Heart right ventricle (tissue), 16 donors: ENCODE results near the gene NRXN3. TPM values are rescaled to one million over a fixed set of nuclear protein-coding genes. Genes with fewer than 3 reads are reported as not detected.

Source experiments
- ATAC-seq, 8 donors: fragments of 200-7000 bp; cut with Tn5 transposase; one replicate each; pipeline ENCODE4 v1.9.1; 2020; ENCODE audit warnings: mild to moderate bottlenecking in 8 of 8, moderate library complexity in 8 of 8, moderate number of reproducible peaks in 1 of 8
- DNase-seq, 2 donors: peaks; one replicate each; pipeline ENCODE4 v3.0.0-alpha.2; 2020
- H3K27ac ChIP-seq, 10 donors: fragments of 200-600 bp; sonication (generic) in 2 of 10; one replicate each; pipeline versions ENCODE4 v1.5.0 to v1.8.0; 2020 to 2022; ENCODE audit warnings: mild to moderate bottlenecking in 3 of 10
- H3K27me3 ChIP-seq, 7 donors: fragments of 200-600 bp; one replicate each; pipeline ENCODE4 v1.8.0; 2021 to 2022; ENCODE audit warnings: mild to moderate bottlenecking in 2 of 7
- H3K36me3 ChIP-seq, 9 donors: fragments of 200-600 bp; sonication (generic) in 1 of 9; one replicate each; pipeline versions ENCODE4 v1.5.0 to v1.8.0; 2020 to 2022; ENCODE audit warnings: mild to moderate bottlenecking in 2 of 9
- H3K4me1 ChIP-seq, 9 donors: fragments of 200-600 bp; sonication (generic) in 1 of 9; one replicate each; pipeline versions ENCODE4 v1.5.0 to v1.8.0; 2020 to 2022; ENCODE audit warnings: mild to moderate bottlenecking in 4 of 9
- H3K4me3 ChIP-seq, 10 donors: fragments of 200-600 bp; sonication (generic) in 2 of 10; one replicate each; pipeline versions ENCODE4 v1.5.0 to v1.8.0; 2020 to 2022; ENCODE audit warnings: mild to moderate bottlenecking in 7 of 10, moderate library complexity in 2 of 10
- H3K9me3 ChIP-seq, 11 donors: fragments of 200-600 bp in 10 of 11; sonication (generic) in 2 of 11; one replicate each; pipeline versions ENCODE4 v1.5.0 to v1.8.0; 2013 to 2022; ENCODE audit warnings: mild to moderate bottlenecking in 2 of 11, control low read depth in 1 of 11, moderate library complexity in 1 of 11
- CTCF ChIP-seq, 9 donors: fragments of 200-600 bp; sonication (generic) in 2 of 9; IDR thresholded peaks; one replicate each; pipeline versions ENCODE4 v1.5.0 to v1.8.0; 2021 to 2022; ENCODE audit warnings: antibody characterized with exemption in 9 of 9, mild to moderate bottlenecking in 5 of 9, moderate library complexity in 1 of 9
- WGBS, 2 donors: extraction: QIAGEN DNeasy Blood & Tissue Kit; methylation state at CpG; one replicate each; pipeline ENCODE4 v1.1.7; 2013; ENCODE audit warnings: inconsistent platforms in 1 of 2; 5-methylcytosine and 5-hydroxymethylcytosine counted together
- intact Hi-C, 10 donors: fragments of 100-400 bp; cut with DNase I; formaldehyde crosslinking; loops; one replicate each; pipeline versions ENCODE4 v1.11.1 to v1.14.2; 2022
- polyA plus RNA-seq, 2 donors: library from polyadenylated mRNA; stranded (reverse); fragments of 200-250 nt; gene quantifications; one replicate each; pipeline ENCODE4 v1.2.3, GENCODE V29; 2013
- total RNA-seq, 10 donors: library from RNA; stranded (reverse); fragmentation: NEBNext Ultra II Directional in 3 of 10; extraction: Animal tissue kit (Norgen Biotek cat#: 25700) in 3 of 10; gene quantifications; one replicate each; pipeline versions ENCODE4 v1.2.1 to v1.2.4, GENCODE V29; 2021 to 2023
- donor health status: Arrhythmogenic right ventricular cardiomyopathy.
- donor health status: ischemic (EF 13 %, LVEDD 7.1; RV severe dilation, severe dysfunction).
- donor health status: healthy with polysubstance abuse.
- donor health status: DM: no; HTN: yes; CAD: no.
- donor health status: DM: no; HTN: no; CAD: no.
- donor health status: ischemic (EF 25% LVEDD 6.9; RV normal size, moderate dysfunction).
- donor health status: ischemic (EF 25% LVEDD 5.7; RV mildly dilated, moderate dysfunction).
- donor health status: healthy.
- donor health status: DM: yes; HTN: yes; CAD: no.
- donor health status: Ischemic cardiomyopathy.
- donor health status: ischemic (EF 35%, LVEDD 5.7; RV mildly dilated, moderate dysfunction).
- donor health status: nonischemic (EF 11% LVEDD 7.7; RV severe dilation, severe dysfunction).
- donor health status: DM: yes; HTN: yes; CAD: no.
- donor health status: PGD.
- donor health status: ischemic (EF 29% LVEDD 5.4; RV normal size, mild dysfunction).
- donor health status: nonischemic (EF 23%, LVEDD 6.1; RV moderate dilation, normal function).

NRXN3 gene
- total and polyA plus RNA-seq, 12 donors: 0.23 to 1.8 (median 0.87) TPM

- intact Hi-C loops: no loop called here
- no peaks in the 10 kb centered on the region for H3K27me3 ChIP-seq
- H3K9me3 ChIP-seq: peaks cover 0 to 7% (median 0%) of the 10 kb centered on the region in 11 donors
- no peak overlapping the region for H3K27ac ChIP-seq
- H3K4me3 ChIP-seq: no peak overlapping the region
- DNase-seq (no peak), ATAC-seq (no peak)
- no peak for TF ChIP-seq CTCF (IDR thresholded peaks at IDR 0.05)
- WGBS, 2 donors: 88 to 91% methylated on average over 1 of the region's 1 CpG
- H3K36me3 ChIP-seq: no peaks in the 10 kb centered on the region
- no peaks in the 10 kb centered on the region for H3K4me1 ChIP-seq
Observed at GRCh38 chr14:78782551-78782950, 612.4 kb downstream of the NRXN3 start.

- Histone ChIP-seq H3K9me3 (peaks cover 0 to 7% (median 0%) of the 10 kb centered on the region in 11 donors), H3K27ac (no peak overlapping the region), H3K4me3 (no peak overlapping the region), H3K27me3 (peaks cover 0 to 10% (median 0%) of the 10 kb centered on the region in 7 donors), H3K36me3 (no peaks in the 10 kb centered on the region), H3K4me1 (no peaks in the 10 kb centered on the region)
- intact Hi-C loops: no loop called here
- no peak for TF ChIP-seq CTCF (IDR thresholded peaks at IDR 0.05)
- ATAC-seq (no peak), DNase-seq (no peak)
- 63 to 70% methylated on average over 4 of the region's 4 CpGs for WGBS, 2 donors
Observed at GRCh38 chr14:78785265-78785664, 615.1 kb downstream of the NRXN3 start.

GRCh38 chr14:78788467-78789360 lies 618.5 kb downstream of the NRXN3 start:
- WGBS, 2 donors: 90 to 97% methylated on average over 2 of the region's 2 CpGs
- TF ChIP-seq CTCF (IDR thresholded peaks at IDR 0.05): no peak
- peaks cover 0 to 18% (median 0%) of the 10 kb centered on the region in 7 donors for H3K27me3 ChIP-seq
- H3K27ac ChIP-seq: no peak overlapping the region
- no peaks in the 10 kb centered on the region for H3K36me3 ChIP-seq
- H3K4me1 ChIP-seq: no peaks in the 10 kb centered on the region
- no peak for ATAC-seq
- H3K9me3 ChIP-seq: no peaks in the 10 kb centered on the region
- intact Hi-C loops: no loop called here
- DNase-seq: no peak
- H3K4me3 ChIP-seq: no peak overlapping the region

GRCh38 chr14:78790271-78790670 lies 620.1 kb downstream of the NRXN3 start:
- no peak for TF ChIP-seq CTCF (IDR thresholded peaks at IDR 0.05)
- intact Hi-C loops: no loop called here
- Histone ChIP-seq H3K9me3 (no peaks in the 10 kb centered on the region), H3K4me3 (no peak overlapping the region), H3K4me1 (no peaks in the 10 kb centered on the region), H3K27ac (no peak overlapping the region), H3K36me3 (no peaks in the 10 kb centered on the region), H3K27me3 (peaks cover 0 to 18% (median 0%) of the 10 kb centered on the region in 7 donors)
- ATAC-seq (no peak), DNase-seq (no peak)
- WGBS, 2 donors: 7 to 10% methylated on average over 2 of the region's 2 CpGs
